HepG2 (cell line): ENCODE measurements around the gene BEAN1. TPM values are rescaled to one million over a fixed set of nuclear protein-coding genes. Genes with fewer than 3 reads are reported as not detected.

ENCODE experiments used
- GATAD1 ChIP-seq: IDR thresholded peaks from 2 replicates; pipeline ENCODE4 v1.6.1; 2016; ENCODE audit warnings: missing genetic modification reagents, missing compliant biosample characterization
- POGZ ChIP-seq: sonication (generic); formaldehyde crosslinking; IDR thresholded peaks from 2 replicates; pipeline ENCODE4 v1.4.0; 2020; ENCODE audit warnings: mild to moderate bottlenecking, missing genetic modification reagents
- SP4 ChIP-seq: sonication (generic); formaldehyde crosslinking; IDR thresholded peaks from 2 replicates; pipeline ENCODE4 v1.8.1; 2023; ENCODE audit warnings: mild to moderate bottlenecking, missing genetic modification reagents
- ZNF12 ChIP-seq: sonication (generic); formaldehyde crosslinking; IDR thresholded peaks from 2 replicates; pipeline ENCODE4 v1.5.0; 2020; ENCODE audit warnings: missing genetic modification reagents
- ZNF143 ChIP-seq: sonication (generic); formaldehyde crosslinking; IDR thresholded peaks from 2 replicates; pipeline ENCODE4 v1.4.0; 2020; ENCODE audit warnings: missing genetic modification reagents
- ZNF616 ChIP-seq: sonication (generic); formaldehyde crosslinking; IDR thresholded peaks from 2 replicates; pipeline ENCODE4 v1.5.0; 2020; ENCODE audit warnings: low read depth, mild to moderate bottlenecking, missing genetic modification reagents
- ZSCAN31 ChIP-seq: sonication (generic); formaldehyde crosslinking; IDR thresholded peaks from 2 replicates; pipeline ENCODE4 v1.5.0; 2020; ENCODE audit warnings: low read depth, mild to moderate bottlenecking, missing genetic modification reagents
- polyA plus RNA-seq, 8 experiments: library from polyadenylated mRNA; depleted of rRNA in 3 of 8; stranded (reverse) in 7 of 8; unstranded in 1 of 8; fragments of >200 nt; fragmentation: Illumina TruSeq in 4 of 8; extraction: Trizol in 4 of 8; gene quantifications; 2 replicates each; pipeline versions ENCODE4 v1.2.1 to v1.2.3, GENCODE V29; 2011 to 2016; ENCODE audit warnings: low read depth in 4 of 8, missing spikeins in 1 of 8, mixed read lengths in 1 of 8; ENCODE audit not compliant: insufficient read depth in 1 of 8
- total RNA-seq, 5 experiments: library from RNA; depleted of rRNA; stranded (reverse); fragments of >200 nt; fragmentation: Illumina TruSeq; extraction: Trizol; gene quantifications; 2 replicates each; pipeline ENCODE4 v1.2.3, GENCODE V29; 2016; ENCODE audit warnings: low read depth in 1 of 5
- TF ChIP-seq, protein P1 (sequence below): sonication (generic); formaldehyde crosslinking; IDR thresholded peaks from 2 replicates; pipeline ENCODE4 v1.5.1; 2020; ENCODE audit warnings: mild to moderate bottlenecking, missing genetic modification reagents, borderline replicate concordance
- TF ChIP-seq, protein P2 (sequence below): sonication (generic); formaldehyde crosslinking; IDR thresholded peaks from one replicate; pipeline ENCODE4 v1.5.1; 2020; ENCODE audit warnings: mild to moderate bottlenecking, missing genetic modification reagents; ENCODE audit errors: not compliant biosample characterization
- TF ChIP-seq, protein P3 (sequence below): IDR thresholded peaks from 2 replicates; pipeline ENCODE4 v1.6.1; 2018; ENCODE audit warnings: missing genetic modification reagents, mild to moderate bottlenecking, missing compliant biosample characterization
- TF ChIP-seq, protein P4 (sequence below): sonication (generic); formaldehyde crosslinking; IDR thresholded peaks from 2 replicates; pipeline ENCODE4 v1.4.0; 2020; ENCODE audit warnings: low read depth, mild to moderate bottlenecking, missing genetic modification reagents

The BEAN1 gene
- total and polyA plus RNA-seq, 2 of the 13 experiments (the other 11 are each of a cell fraction or from before 2014, with no cell fraction given) = 0.53 to 1.4 TPM

DNA sequence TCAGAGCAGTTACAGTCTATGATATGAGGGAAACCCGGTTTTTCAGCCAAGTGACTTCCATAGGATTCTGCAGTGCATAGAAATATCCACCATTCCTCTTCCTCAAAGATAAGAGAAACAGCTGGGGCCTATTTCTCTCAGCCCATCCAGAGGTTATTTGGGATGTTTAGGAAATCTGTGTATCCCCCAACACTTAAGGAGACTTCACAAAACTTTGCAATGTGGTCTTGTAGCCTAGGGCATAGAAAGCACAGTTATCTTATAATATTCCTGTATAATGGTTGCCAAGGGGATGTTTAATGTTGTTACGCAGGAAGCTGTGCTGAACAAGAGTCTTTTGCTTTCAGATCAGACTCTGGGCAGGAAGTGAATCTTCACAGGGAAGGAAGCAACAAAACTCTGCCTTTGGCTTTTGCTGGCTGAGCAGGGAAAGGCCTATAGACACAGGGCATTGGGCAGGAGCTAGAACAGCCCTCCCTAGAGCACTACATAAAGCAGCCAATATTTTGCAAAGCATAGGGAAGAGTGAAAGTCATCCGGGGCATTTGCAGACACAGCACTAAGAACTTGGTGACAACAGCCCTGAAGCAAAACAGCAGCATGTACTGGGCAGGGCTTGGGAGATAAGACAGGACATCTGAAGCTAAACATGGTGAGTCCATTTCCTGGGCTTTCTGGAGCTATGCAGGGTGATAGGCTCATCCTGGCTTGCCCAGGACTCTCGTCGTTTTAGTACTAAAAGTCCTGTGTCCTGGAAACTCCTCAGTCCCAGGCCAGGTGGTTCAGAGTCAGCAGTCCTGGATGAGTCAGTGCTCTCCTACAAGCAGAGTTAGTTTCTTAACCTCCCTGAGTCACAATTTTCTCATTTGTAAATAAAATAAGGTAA, 18.7 kb upstream of the BEAN1 start (continued):
- TF ChIP-seq SP4 (CRISPR knock-in tag) = no peak
- TF ChIP-seq, protein P1, sequence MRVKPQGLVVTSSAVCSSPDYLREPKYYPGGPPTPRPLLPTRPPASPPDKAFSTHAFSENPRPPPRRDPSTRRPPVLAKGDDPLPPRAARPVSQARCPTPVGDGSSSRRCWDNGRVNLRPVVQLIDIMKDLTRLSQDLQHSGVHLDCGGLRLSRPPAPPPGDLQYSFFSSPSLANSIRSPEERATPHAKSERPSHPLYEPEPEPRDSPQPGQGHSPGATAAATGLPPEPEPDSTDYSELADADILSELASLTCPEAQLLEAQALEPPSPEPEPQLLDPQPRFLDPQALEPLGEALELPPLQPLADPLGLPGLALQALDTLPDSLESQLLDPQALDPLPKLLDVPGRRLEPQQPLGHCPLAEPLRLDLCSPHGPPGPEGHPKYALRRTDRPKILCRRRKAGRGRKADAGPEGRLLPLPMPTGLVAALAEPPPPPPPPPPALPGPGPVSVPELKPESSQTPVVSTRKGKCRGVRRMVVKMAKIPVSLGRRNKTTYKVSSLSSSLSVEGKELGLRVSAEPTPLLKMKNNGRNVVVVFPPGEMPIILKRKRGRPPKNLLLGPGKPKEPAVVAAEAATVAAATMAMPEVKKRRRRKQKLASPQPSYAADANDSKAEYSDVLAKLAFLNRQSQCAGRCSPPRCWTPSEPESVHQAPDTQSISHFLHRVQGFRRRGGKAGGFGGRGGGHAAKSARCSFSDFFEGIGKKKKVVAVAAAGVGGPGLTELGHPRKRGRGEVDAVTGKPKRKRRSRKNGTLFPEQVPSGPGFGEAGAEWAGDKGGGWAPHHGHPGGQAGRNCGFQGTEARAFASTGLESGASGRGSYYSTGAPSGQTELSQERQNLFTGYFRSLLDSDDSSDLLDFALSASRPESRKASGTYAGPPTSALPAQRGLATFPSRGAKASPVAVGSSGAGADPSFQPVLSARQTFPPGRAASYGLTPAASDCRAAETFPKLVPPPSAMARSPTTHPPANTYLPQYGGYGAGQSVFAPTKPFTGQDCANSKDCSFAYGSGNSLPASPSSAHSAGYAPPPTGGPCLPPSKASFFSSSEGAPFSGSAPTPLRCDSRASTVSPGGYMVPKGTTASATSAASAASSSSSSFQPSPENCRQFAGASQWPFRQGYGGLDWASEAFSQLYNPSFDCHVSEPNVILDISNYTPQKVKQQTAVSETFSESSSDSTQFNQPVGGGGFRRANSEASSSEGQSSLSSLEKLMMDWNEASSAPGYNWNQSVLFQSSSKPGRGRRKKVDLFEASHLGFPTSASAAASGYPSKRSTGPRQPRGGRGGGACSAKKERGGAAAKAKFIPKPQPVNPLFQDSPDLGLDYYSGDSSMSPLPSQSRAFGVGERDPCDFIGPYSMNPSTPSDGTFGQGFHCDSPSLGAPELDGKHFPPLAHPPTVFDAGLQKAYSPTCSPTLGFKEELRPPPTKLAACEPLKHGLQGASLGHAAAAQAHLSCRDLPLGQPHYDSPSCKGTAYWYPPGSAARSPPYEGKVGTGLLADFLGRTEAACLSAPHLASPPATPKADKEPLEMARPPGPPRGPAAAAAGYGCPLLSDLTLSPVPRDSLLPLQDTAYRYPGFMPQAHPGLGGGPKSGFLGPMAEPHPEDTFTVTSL (CRISPR knock-in tag) = peak; percentile 79; the same call in 1 of the 2 replicates
- TF ChIP-seq ZNF616 (CRISPR knock-in tag) = no peak
- TF ChIP-seq, protein P2, sequence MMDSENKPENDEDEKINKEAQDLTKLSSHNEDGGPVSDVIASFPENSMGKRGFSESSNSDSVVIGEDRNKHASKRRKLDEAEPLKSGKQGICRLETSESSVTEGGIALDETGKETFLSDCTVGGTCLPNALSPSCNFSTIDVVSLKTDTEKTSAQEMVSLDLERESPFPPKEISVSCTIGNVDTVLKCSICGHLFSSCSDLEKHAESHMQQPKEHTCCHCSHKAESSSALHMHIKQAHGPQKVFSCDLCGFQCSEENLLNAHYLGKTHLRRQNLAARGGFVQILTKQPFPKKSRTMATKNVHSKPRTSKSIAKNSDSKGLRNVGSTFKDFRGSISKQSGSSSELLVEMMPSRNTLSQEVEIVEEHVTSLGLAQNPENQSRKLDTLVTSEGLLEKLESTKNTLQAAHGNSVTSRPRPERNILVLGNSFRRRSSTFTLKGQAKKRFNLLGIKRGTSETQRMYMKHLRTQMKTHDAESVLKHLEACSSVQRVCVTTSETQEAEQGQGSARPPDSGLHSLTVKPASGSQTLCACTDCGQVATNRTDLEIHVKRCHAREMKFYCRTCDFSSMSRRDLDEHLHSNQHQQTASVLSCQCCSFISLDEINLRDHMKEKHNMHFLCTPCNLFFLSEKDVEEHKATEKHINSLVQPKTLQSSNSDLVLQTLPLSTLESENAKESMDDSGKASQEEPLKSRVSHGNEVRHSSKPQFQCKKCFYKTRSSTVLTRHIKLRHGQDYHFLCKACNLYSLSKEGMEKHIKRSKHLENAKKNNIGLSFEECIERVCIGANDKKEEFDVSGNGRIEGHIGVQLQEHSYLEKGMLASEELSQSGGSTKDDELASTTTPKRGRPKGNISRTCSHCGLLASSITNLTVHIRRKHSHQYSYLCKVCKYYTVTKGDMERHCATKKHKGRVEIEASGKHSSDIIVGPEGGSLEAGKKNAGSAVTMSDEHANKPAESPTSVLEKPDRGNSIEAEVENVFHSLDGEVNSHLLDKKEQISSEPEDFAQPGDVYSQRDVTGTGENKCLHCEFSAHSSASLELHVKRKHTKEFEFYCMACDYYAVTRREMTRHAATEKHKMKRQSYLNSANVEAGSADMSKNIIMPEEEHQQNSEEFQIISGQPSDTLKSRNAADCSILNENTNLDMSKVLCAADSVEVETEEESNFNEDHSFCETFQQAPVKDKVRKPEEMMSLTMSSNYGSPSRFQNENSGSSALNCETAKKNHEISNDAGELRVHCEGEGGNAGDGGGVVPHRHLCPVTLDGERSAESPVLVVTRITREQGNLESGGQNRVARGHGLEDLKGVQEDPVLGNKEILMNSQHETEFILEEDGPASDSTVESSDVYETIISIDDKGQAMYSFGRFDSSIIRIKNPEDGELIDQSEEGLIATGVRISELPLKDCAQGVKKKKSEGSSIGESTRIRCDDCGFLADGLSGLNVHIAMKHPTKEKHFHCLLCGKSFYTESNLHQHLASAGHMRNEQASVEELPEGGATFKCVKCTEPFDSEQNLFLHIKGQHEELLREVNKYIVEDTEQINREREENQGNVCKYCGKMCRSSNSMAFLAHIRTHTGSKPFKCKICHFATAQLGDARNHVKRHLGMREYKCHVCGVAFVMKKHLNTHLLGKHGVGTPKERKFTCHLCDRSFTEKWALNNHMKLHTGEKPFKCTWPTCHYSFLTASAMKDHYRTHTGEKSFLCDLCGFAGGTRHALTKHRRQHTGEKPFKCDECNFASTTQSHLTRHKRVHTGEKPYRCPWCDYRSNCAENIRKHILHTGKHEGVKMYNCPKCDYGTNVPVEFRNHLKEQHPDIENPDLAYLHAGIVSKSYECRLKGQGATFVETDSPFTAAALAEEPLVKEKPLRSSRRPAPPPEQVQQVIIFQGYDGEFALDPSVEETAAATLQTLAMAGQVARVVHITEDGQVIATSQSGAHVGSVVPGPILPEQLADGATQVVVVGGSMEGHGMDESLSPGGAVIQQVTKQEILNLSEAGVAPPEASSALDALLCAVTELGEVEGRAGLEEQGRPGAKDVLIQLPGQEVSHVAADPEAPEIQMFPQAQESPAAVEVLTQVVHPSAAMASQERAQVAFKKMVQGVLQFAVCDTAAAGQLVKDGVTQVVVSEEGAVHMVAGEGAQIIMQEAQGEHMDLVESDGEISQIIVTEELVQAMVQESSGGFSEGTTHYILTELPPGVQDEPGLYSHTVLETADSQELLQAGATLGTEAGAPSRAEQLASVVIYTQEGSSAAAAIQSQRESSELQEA (CRISPR knock-in tag) = no peak
- TF ChIP-seq, protein P3, sequence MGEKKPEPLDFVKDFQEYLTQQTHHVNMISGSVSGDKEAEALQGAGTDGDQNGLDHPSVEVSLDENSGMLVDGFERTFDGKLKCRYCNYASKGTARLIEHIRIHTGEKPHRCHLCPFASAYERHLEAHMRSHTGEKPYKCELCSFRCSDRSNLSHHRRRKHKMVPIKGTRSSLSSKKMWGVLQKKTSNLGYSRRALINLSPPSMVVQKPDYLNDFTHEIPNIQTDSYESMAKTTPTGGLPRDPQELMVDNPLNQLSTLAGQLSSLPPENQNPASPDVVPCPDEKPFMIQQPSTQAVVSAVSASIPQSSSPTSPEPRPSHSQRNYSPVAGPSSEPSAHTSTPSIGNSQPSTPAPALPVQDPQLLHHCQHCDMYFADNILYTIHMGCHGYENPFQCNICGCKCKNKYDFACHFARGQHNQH (CRISPR knock-in tag) = 0 out of 2 replicates have a peak, but pooled peaks have one; percentile 37
- TF ChIP-seq, protein P4, sequence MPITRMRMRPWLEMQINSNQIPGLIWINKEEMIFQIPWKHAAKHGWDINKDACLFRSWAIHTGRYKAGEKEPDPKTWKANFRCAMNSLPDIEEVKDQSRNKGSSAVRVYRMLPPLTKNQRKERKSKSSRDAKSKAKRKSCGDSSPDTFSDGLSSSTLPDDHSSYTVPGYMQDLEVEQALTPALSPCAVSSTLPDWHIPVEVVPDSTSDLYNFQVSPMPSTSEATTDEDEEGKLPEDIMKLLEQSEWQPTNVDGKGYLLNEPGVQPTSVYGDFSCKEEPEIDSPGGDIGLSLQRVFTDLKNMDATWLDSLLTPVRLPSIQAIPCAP = 0 out of 2 replicates have a peak, but pooled peaks have one; percentile 46
- peak; percentile 67 for TF ChIP-seq POGZ
- peak; percentile 19; the same call in 1 of the 2 replicates for TF ChIP-seq ZNF143 (CRISPR knock-in tag)
- peak; percentile 74 for TF ChIP-seq GATAD1 (CRISPR knock-in tag)
- TF ChIP-seq ZNF12 (CRISPR knock-in tag) = 0 out of 2 replicates have a peak, but pooled peaks have one; percentile 50
- TF ChIP-seq ZSCAN31 (CRISPR knock-in tag) = 0 out of 2 replicates have a peak, but pooled peaks have one; percentile 36
